LNCaP clone FGC (cell line): ENCODE data around the gene BUD23.

Experiments used
- DNase-seq: peaks from one replicate; pipeline ENCODE4 v3.0.0-alpha.2; 2011; ENCODE audit warnings: low read depth
- H3K4me3 ChIP-seq: 2 replicates; pipeline ENCODE4 v1.5.1; 2011; ENCODE audit warnings: mild to moderate bottlenecking, low read depth, low read length, control low read depth
- TF ChIP-seq, protein P1 (sequence below): IDR thresholded peaks from 2 replicates; pipeline ENCODE4 v1.5.1; 2012; ENCODE audit warnings: mild to moderate bottlenecking; ENCODE audit not compliant: control insufficient read depth, insufficient read depth; ENCODE audit errors: extremely low read depth

The BUD23 gene

DNA sequence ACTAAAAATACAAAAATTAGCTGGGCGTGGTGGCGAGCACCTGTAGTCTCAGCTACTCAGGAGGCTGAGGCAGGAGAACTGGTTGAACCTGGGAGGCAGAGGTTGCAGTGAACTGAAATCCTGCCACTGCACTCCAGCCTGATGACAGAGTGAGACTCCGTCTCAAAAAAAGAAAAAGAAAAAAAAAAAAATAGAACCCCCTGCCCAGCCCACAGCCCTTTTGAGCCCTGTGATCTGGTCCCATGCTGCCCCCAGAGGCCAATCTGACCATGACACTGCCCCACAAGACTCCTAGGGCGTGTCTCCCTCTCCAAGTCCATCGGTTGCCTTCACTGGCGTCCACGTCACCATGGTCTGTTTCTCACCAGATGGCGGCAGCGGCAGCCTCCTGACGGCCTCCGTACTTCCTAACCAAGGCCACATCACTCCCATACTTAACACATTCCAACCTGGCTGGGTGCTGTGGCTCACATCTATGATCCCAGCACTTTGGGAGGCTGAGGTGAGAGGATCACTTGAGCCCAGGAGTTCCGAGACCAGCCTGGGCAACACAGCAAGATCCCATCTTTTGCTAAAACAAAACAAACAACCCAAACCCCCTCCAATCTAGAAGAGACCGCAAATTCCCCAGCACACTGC, 18.1 kb downstream of the BUD23 start:
- H3K4me3 ChIP-seq: no peak overlapping the region
- TF ChIP-seq, protein P1, sequence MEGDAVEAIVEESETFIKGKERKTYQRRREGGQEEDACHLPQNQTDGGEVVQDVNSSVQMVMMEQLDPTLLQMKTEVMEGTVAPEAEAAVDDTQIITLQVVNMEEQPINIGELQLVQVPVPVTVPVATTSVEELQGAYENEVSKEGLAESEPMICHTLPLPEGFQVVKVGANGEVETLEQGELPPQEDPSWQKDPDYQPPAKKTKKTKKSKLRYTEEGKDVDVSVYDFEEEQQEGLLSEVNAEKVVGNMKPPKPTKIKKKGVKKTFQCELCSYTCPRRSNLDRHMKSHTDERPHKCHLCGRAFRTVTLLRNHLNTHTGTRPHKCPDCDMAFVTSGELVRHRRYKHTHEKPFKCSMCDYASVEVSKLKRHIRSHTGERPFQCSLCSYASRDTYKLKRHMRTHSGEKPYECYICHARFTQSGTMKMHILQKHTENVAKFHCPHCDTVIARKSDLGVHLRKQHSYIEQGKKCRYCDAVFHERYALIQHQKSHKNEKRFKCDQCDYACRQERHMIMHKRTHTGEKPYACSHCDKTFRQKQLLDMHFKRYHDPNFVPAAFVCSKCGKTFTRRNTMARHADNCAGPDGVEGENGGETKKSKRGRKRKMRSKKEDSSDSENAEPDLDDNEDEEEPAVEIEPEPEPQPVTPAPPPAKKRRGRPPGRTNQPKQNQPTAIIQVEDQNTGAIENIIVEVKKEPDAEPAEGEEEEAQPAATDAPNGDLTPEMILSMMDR: peak; percentile 34
- no peak for DNase-seq

DNA sequence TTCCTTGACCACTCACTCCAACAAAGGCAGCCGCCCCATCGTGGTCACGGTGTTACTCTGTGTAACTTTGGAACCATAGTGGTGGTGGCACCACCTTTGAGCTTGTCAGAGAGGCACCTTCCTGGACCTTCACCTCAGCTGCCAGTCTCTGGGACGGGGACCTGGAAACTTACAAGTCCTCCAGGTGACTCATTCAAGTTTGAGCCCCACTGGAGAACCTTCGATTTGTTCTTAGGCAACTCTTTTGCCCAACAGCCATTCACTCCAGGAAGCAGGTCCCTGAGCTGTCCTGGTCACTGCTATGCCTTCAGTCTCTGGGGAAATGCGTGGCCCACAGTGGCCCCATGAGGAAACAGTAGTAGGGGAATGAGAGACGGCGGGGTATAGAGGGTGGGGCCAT, 18.8 kb downstream of the BUD23 start:
- no peak overlapping the region for H3K4me3 ChIP-seq
- TF ChIP-seq, protein P1: no peak

DNA sequence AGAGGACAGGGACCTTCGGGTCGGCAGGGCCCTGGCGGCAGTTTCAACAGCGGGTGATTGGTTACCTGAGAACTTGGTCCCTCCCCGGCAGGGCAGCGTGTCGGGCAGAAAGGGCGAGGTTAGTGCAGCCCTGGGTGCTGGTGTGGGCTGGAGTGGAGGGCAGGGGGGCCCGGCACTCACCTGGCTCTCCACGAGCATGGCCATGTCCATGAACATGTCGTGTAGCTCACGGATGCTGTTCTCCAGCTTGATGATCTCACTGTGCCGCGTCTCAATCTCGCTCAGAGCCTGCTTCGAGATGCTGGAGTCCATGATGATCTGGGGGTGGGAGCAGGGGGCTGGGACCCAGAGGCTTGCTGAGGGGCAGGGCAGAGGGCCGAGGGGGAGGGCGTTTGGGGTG, 19.3 kb downstream of the BUD23 start:
- no peak overlapping the region for H3K4me3 ChIP-seq
- TF ChIP-seq, protein P1: no peak
- no peak for DNase-seq

More for the DNA sequence above, 18.8 kb downstream of the BUD23 start:
- no peak for DNase-seq

DNA sequence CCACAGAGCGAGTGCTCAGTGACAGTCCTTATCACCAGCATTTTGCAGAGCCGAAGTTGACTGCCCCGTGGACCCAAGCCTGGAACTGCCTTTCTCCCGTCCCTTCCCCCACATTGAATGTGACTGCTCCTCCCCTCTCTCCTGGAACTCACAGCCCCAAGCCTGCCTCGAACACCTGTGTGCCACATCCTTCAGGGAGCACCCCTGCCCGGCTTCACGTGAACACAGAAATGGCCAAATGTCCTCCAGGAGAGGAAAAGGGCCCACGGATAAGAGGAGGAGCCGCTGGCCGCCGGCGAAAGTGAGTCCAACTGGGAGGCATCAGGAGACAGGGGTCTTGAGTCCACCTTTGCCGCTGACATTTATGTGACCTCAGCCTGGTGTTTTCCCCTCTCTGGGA, 19.8 kb downstream of the BUD23 start:
- no peak overlapping the region for H3K4me3 ChIP-seq
- TF ChIP-seq, protein P1: no peak
- no peak for DNase-seq

DNA sequence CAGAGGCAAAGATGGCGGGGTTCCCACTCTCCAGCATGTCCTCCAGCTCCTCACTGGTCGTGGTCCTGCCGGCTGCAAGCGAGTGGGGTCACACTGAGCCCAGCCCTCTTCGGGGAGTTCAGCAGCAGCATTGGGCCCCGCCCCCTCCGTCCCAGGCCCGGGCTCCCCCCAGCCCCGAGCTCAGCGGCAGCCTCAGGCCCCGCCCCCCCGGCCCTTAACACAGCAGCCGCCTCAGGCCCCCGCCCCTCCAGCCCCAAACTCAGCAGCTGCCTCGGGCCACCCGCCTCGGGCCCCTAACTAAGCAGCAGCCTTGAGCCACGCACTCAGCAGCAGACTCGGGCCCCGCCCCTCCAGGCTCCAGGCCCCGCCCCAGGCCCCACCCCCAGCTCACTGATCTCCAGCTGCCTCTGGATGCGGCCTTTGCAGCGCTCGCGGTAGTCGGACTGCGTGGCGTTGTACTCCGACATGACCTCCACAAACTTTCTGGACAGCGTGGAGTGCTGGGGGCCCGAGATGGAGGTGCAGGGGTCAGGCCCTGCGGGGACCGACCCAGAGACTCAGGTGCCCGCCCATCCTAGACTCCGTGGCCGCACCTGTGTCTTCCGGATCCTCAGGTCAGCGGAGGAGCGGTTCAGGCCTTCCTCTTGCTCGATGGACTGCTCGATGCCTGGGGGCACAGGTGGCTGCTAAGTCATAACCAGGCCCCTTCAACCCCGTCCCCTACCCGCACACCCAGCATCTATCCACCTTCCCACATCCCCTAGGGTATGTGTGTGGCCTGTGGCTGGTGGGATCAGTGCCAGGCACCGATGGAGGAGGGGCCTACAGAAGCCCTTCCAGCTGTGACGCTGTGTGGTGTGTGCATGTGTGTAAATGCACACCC, 20.6 kb downstream of the BUD23 start:
- no peak for DNase-seq
- TF ChIP-seq, protein P1: no peak
- H3K4me3 ChIP-seq: no peak overlapping the region

DNA sequence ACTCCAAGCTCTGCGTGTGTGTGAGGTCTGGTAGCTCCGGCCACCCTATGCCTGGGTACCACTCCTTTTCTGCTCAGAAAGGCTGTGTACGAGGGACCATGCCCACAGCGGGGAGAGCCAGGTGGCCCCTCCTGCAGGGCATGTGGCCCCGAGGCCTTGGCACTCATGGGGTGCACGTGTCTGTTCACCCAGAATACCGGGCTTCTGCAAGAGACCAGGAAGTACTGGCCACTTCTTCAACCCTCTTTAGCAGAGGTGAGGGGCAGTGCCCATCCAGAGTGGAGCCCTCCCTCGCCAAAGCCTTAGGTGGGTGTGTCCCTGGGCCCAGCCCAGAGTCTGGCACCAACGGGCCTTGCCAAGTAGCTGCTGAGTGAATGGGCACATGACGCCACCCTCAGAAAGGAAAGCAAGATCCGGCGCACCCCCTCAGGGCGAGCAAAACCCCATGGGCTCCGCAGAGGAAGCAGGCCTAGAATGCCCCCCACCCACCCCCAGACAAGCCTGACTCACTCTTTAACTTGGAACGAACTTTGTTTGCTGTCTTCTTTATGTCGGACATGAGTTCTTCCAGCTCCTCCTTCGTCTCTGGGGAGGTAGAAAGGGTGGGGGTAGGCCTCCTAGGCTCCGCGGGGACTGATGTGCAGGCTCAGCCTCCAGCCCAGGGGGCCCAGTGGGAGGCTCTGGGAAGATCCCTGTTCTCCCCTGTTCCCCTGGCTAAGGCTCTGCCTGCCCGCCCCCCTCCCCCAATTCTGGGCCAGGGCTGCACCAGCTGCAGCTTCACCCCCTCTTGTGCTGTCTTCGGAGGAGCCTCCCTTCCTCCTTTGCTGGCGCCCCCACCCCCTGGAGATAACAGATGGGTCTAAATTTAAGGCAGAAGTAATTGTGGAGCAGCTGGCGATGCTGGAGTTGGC, 21.5 kb downstream of the BUD23 start:
- no peak overlapping the region for H3K4me3 ChIP-seq
- TF ChIP-seq, protein P1: no peak

More for the DNA sequence above, 21.5 kb downstream of the BUD23 start:
- no peak for DNase-seq
